ENCODE measurements around the gene OR10D3.

- TF ChIP-seq ZNF292 (CRISPR knock-in tag; IDR thresholded peaks at IDR 0.05; ENCODE audit: borderline replicate concordance, low read depth), result no peak
- TF ChIP-seq SALL2 (CRISPR knock-in tag; IDR thresholded peaks at IDR 0.05), result no peak
- TF ChIP-seq ZNF256 (CRISPR knock-in tag; conservative IDR thresholded peaks at IDR 0.05), result no peak
- no peak for TF ChIP-seq ZNF446 (CRISPR knock-in tag; IDR thresholded peaks at IDR 0.05)
- no peak for TF ChIP-seq ZNF234 (CRISPR knock-in tag; conservative IDR thresholded peaks at IDR 0.05)
- TF ChIP-seq, protein P1, sequence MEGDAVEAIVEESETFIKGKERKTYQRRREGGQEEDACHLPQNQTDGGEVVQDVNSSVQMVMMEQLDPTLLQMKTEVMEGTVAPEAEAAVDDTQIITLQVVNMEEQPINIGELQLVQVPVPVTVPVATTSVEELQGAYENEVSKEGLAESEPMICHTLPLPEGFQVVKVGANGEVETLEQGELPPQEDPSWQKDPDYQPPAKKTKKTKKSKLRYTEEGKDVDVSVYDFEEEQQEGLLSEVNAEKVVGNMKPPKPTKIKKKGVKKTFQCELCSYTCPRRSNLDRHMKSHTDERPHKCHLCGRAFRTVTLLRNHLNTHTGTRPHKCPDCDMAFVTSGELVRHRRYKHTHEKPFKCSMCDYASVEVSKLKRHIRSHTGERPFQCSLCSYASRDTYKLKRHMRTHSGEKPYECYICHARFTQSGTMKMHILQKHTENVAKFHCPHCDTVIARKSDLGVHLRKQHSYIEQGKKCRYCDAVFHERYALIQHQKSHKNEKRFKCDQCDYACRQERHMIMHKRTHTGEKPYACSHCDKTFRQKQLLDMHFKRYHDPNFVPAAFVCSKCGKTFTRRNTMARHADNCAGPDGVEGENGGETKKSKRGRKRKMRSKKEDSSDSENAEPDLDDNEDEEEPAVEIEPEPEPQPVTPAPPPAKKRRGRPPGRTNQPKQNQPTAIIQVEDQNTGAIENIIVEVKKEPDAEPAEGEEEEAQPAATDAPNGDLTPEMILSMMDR (CRISPR knock-in tag; IDR thresholded peaks at IDR 0.05), result no peak
- no peak for TF ChIP-seq ETV6 (CRISPR knock-in tag; conservative IDR thresholded peaks at IDR 0.05)
- TF ChIP-seq HDAC2 (CRISPR knock-in tag; IDR thresholded peaks at IDR 0.05), result no peak
- TF ChIP-seq EZH2 (conservative IDR thresholded peaks at IDR 0.05; ENCODE audit: low read depth, low read length), result no peak
- no peak for TF ChIP-seq FLYWCH1 (CRISPR knock-in tag; IDR thresholded peaks at IDR 0.05)
- no peak for TF ChIP-seq HES4 (CRISPR knock-in tag; IDR thresholded peaks at IDR 0.05; ENCODE audit: borderline replicate concordance)
- TF ChIP-seq NCOR1 (IDR thresholded peaks at IDR 0.05; ENCODE audit: borderline replicate concordance, low read length), result no peak
- no peak for TF ChIP-seq POLR2AphosphoS5 (IDR thresholded peaks at IDR 0.05; ENCODE audit: low read depth, low read length)
- TF ChIP-seq NFIB (CRISPR knock-in tag; IDR thresholded peaks at IDR 0.05; ENCODE audit: borderline replicate concordance), result no peak
Measured at GRCh38 chr11:124199702-124200101, 16.6 kb downstream of the OR10D3 start.

All from HepG2 (cell line).